BJ (cell line): ENCODE data around the gene TMEM178B. TPM values are rescaled to one million over a fixed set of nuclear protein-coding genes. Genes with fewer than 3 reads are reported as not detected.

Source experiments
- CTCF ChIA-PET: fragments of 350-600 bp; formaldehyde crosslinking; extraction: SDS; loops from one replicate; lab custom pipeline; 2021; ENCODE audit warnings: antibody characterized with exemption, inconsistent platforms; lab: Yijun Ruan, JAX
- POLR2A ChIA-PET: fragments of 300-600 bp; sonication (Branson Sonifier 250); formaldehyde crosslinking; extraction: SDS; loops from one replicate; lab custom pipeline; 2021; ENCODE audit warnings: antibody characterized with exemption; lab: Charles Lee
- DNase-seq: peaks from one replicate; pipeline ENCODE4 v3.0.0-alpha.2; 2011; ENCODE audit warnings: low read depth
- H3K27me3 ChIP-seq: 2 replicates; pipeline ENCODE4 v1.6.0; 2011; ENCODE audit warnings: low read length; ENCODE audit not compliant: control insufficient read depth, insufficient read depth
- H3K36me3 ChIP-seq: 2 replicates; pipeline ENCODE4 v1.5.1; 2011; ENCODE audit warnings: low read length; ENCODE audit not compliant: control insufficient read depth, insufficient read depth
- H3K4me3 ChIP-seq: 2 replicates; pipeline ENCODE4 v1.5.1; 2011; ENCODE audit warnings: low read depth, mild to moderate bottlenecking, control low read depth, low read length
- CTCF ChIP-seq: IDR thresholded peaks from 2 replicates; pipeline ENCODE4 v1.5.1; 2011; ENCODE audit warnings: low read depth, mild to moderate bottlenecking, control low read depth, inconsistent platforms, low read length, moderate library complexity; ENCODE audit not compliant: insufficient read depth
- polyA plus RNA-seq: library from polyadenylated mRNA; depleted of rRNA; stranded (reverse); fragments of >200 nt; gene quantifications from 2 replicates; pipeline ENCODE4 v1.2.3, GENCODE V29; 2011

The TMEM178B gene
- polyA plus RNA-seq, 1 experiment, result 0.43 TPM

- no peaks in the 10 kb centered on the region for H3K36me3 ChIP-seq
- DNase-seq, result no peak
- no peak for TF ChIP-seq CTCF
- POLR2A ChIA-PET, result no interaction called here
- H3K4me3 ChIP-seq, result no peak overlapping the region
- no peaks in the 10 kb centered on the region for H3K27me3 ChIP-seq
- CTCF ChIA-PET, result interaction anchor here (1.0 kb wide), 1 partner anchor 10 kb away, joined by 4 read pairs; no protein-coding TSS in a partner anchor
Measured at GRCh38 chr7:141436575-141437075, 362.8 kb downstream of the TMEM178B start.

- POLR2A ChIA-PET, result no interaction called here
- Histone ChIP-seq H3K4me3 (no peak overlapping the region), H3K27me3 (no peaks in the 10 kb centered on the region), H3K36me3 (no peaks in the 10 kb centered on the region)
- CTCF ChIA-PET, result no interaction called here
- no peak for DNase-seq
- no peak for TF ChIP-seq CTCF
Measured at GRCh38 chr7:141439164-141439563, 365.3 kb downstream of the TMEM178B start.

- CTCF ChIA-PET, result no interaction called here
- no peak for TF ChIP-seq CTCF
- Histone ChIP-seq H3K4me3 (no peak overlapping the region), H3K36me3 (no peaks in the 10 kb centered on the region), H3K27me3 (no peaks in the 10 kb centered on the region)
- DNase-seq, result no peak
- POLR2A ChIA-PET, result no interaction called here
Measured at GRCh38 chr7:141439776-141440175, 365.9 kb downstream of the TMEM178B start.

GRCh38 chr7:141441837-141442627 is 368.2 kb downstream of the TMEM178B start:
- TF ChIP-seq CTCF, result no peak
- H3K4me3 ChIP-seq, result no peak overlapping the region
- no peaks in the 10 kb centered on the region for H3K27me3 ChIP-seq
- CTCF ChIA-PET, result no interaction called here
- POLR2A ChIA-PET, result no interaction called here
- no peak for DNase-seq
- no peaks in the 10 kb centered on the region for H3K36me3 ChIP-seq

- POLR2A ChIA-PET, result no interaction called here
- CTCF ChIA-PET, result interaction anchor here (0.6 kb wide), 1 partner anchor 641 kb away, joined by 4 read pairs; no protein-coding TSS in a partner anchor
- H3K36me3 ChIP-seq, result no peaks in the 10 kb centered on the region
- H3K4me3 ChIP-seq, result no peak overlapping the region
- no peaks in the 10 kb centered on the region for H3K27me3 ChIP-seq
- TF ChIP-seq CTCF, result no peak
- no peak for DNase-seq
Measured at GRCh38 chr7:141442781-141443180, 368.9 kb downstream of the TMEM178B start.
